Epithelial cell of prostate (primary cell): ENCODE data around the gene HOXA7.

Experiments
- DNase-seq: peaks from one replicate; pipeline ENCODE4 v3.0.0-alpha.2; 2011; ENCODE audit warnings: low read depth, low spot score
- H3K27ac ChIP-seq: fragments of 450-650 bp; 2 replicates; pipeline ENCODE4 v1.5.1; 2017; ENCODE audit warnings: mild to moderate bottlenecking

HOXA7 gene

DNA sequence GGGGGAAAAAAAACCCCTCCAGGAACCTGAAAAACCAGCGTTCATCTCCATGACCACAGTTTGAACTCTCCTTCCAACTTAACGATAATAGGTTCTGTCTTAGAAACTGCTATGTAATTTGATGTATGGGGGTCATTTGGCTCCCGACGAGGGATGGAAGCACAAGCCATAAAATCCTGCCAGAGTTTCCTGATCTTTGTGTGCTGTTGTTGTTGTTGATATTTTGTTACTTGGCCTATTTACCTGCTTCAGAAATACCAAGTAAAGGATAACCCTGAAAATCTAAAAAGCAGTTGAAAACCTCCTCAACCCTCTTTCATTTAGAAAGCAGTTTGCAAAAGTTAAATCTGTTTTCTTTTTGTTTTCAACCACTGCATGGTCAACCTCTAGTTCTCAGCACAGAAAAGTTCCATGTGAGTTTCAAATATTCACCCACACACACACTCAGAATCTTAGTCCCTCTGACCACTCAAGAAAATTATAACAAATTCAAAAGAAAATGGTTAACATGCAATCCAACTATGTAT lies 44.7 kb downstream of the HOXA7 start:
- no peak for DNase-seq
- H3K27ac ChIP-seq, result peak overlapping the region; percentile 82

DNA sequence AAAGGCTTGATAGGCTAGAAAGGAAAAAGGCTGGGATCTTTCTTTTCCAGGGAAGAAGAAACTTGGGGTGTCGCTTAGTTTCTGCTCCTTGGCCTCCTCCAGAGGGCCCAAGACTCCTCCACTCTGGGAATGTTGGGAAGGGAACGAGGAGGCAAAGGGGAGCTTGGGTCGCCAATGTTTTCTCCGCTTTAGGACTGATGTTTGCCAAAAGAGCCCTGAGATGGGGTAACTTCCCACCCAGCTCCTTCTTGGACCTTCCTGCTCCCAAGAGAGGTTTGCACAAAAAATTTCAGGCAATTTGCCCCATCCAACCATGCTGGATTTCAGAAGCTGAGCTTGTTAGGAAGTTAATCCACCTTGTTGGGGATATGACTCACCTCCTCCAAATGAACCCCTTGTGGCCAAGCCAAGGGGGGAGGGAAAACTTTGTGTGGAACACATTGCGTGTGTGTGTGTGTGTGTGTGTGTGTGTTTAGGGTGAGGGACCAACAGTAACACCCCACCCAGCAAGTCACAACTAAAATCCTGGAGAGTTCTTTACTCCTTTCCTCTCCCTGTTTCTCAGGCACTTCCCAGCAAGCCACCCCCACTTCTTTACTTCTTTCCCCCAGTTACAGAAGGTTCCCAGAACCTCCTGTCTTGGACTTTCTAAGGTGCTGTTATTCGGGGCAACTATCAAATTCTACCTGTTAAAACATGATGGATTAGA lies 45.3 kb downstream of the HOXA7 start:
- DNase-seq, result no peak
- H3K27ac ChIP-seq, result peak overlapping the region; percentile 82

DNA sequence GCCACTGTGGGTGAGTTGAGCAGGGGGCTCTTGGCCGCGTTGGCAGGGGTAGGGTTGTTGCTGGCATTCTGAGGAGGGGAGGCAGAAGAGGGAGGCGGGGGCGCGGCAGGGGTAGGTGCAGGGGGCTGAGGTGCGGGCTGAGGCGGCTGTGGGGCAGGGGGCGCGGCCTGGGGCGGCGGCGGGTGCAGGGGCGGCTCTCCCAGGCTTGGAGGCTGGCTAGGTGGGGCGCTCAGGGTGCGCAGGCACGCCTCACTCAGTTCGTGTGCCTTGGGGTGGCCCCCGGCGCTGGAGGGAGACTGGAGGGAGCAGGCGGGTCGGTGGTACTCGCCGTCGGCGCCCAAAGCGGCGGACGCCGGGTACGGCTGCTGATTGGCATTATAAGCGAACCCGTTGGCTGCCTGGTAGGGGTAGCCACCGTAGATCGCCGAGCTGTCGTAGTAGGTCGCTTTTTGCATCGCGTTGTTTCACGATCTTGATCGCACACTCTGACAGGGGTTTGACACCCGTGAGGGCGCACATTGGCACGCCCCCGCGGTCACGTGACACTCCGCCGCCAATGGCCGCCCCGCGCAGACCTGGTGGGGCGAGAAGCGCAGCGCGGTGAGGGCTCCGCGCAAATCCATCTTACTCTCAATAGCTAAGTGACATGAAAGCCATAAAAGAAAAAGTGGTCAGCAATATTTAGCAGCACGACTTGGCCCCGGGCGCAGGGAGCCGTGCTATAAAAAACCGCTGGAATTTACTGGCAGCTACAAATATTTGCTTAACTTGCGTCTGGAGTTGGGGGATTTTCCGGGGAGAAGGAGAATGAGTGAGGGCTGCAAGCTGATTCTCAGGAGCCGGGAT lies 46.1 kb downstream of the HOXA7 start:
- no peak for DNase-seq
- H3K27ac ChIP-seq, result peak overlapping the region; percentile 82

DNA sequence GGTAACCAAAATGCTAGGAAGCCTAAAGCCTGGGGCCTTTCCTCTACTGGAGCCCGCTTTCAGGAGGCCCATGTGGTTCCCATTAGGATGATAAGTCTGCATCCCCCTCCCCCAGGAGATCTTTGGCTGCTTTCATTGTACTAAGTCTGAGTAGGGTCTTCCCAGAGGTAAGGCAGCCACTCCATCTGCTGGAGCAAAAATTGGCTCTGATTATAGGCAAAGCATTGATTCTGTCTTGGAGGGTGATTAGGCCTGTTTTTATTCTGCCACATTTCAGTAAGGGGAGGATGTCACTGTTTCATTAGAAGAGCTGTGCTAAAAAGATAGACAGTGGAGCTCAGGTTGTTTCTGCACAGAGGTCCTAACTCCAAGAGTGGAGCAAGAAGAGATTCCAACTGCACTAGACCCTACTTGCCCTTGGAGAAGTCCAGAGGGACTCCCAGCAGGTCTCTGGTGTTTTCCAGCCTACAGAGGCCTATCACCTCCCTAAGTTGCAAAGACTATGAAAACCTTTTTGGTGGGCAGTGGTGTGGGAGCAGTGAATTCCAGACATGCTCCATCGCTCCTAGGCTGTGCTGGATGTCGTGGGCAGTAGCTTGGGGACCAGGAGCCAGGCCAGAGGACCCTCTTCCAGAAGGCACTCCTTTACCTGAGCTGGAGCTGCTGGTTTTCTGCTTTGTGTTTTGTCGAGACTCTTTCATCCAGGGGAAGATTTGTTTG lies 46.8 kb downstream of the HOXA7 start:
- DNase-seq, result no peak
- H3K27ac ChIP-seq, result no peak overlapping the region

DNA sequence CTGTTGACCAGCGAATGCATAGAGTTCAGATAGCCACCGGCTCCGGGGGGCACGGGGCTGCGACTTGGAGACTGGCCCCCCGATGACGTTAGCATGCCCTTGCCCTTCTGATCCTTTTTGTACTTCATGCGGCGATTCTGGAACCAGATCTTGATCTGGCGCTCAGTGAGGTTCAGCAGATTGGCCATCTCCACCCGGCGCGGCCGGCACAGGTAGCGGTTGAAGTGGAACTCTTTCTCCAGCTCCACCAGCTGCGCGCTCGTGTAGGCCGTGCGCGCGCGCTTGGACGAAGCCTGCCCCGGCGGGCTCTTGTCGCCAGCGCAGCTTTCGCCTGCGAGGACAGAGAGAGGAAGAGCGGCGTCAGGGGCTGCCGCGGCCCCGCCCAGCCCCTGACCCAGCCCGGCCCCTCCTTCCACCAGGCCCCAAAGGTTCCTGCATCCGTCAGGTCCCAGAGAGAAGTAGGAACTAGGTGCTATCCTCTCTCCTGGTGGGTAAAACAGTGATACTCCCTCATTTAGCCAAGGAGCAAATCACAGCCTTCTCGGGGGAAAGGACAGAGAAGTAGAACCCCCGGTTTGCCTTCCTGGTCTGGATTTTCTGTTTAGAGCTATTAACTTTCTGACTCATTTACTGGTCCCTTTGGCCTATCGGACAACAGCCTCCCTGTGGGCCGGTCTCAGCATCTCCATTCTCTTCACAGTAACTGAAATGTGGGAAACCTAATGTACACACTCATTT lies 47.9 kb downstream of the HOXA7 start:
- H3K27ac ChIP-seq, result no peak overlapping the region

DNA sequence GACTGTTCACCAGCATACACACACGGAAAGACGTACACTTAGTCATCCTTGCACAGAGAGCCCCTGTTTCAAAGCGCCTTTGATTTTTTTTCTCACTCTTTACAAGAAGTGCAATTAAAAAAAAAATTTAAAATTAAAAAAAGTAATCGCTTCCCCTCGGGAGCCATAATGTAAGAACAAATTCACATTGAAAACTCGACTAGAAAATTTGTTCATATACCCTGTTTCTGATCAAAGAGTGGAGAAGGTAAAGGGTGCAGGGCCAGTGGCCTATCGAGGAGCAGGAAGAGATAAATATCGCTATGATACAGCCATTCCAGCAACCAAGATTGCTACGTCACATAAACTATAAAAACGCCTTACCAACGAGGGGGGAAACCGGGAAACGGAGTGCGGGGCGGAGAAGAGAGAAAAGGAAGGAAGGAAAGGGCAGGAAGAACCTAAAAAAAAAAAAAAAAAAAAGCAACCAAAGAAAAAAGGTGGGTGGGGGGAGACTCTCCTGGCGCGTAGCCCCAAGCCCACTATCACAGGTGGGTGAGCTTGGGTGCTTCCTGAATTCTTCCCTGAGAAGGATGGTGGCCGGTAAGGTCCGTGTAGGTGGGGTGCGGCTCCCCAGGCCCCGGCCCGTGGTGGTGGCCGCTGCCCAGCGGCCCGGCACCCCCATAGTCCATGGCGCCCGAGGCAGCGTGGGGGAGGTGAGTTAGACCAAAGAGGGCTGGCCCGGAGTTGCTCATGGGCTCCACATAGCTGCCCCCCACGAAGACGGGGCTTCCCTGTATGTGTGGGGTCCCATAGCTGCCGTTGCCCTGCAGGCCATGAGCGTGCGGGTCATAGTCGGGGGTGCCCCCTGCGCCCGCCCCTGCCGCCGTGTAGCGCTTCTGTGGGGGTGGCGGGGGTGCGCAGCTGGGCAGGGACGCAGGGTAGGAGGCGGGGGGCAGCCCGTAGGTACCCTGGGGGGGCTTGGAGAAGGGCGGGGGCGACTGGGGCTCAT lies 48.8 kb downstream of the HOXA7 start:
- no peak for DNase-seq

More for the DNA sequence above, 47.9 kb downstream of the HOXA7 start:
- DNase-seq, result no peak

DNA sequence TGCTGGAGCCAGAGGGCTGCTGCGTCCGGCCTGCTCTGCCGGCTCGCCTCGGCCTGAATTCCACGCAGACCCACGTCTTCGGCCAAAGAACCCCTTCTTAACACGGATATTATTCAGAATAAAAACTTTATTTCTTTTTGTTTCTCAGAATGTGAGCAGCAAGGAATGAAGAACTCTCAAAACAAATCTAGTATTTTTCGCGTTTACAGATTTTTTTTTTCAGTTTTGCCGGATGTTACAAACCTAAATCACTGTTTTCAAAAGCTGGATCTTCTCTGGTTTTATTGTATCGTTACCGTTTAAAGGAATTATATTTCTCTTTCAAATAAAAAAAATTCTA lies 49.6 kb downstream of the HOXA7 start:
- no peak overlapping the region for H3K27ac ChIP-seq
- no peak for DNase-seq

More for the DNA sequence above, 48.8 kb downstream of the HOXA7 start:
- no peak overlapping the region for H3K27ac ChIP-seq

DNA sequence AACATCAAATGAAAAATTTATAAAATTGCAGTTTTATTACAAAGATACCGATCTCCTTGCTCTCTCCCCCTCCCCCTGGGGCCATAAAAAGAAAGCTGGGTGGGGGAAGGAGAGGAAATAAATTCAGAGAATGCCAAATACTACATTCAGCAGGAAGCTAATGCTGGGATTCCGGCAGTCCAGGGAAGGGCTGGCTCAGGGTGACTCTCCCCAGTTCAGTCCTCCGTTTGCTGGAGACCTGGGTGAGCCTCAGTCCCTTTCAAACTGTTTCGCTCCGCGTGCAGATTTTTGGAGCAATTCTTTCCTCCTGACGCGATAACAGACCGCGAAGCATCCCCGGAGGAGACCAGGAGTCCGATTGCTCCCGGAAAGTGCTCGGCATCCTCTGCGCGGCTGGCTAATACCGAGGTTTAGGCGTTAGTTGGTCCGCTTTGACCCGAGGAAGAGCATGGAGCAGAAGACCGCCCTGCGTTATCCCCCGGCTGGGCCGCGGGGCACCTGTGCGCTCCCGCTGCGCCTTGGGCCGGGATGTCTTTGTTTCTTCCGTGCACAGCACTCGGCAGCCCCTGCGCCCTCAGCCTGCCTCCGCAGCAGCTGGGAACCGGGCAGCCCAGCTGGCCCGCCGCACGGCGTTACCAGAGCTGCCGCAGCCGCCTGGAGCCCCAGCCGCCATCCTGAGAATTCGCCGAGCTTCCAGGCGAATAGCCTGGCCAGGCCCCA lies 50.1 kb downstream of the HOXA7 start:
- no peak for DNase-seq
- no peak overlapping the region for H3K27ac ChIP-seq

DNA sequence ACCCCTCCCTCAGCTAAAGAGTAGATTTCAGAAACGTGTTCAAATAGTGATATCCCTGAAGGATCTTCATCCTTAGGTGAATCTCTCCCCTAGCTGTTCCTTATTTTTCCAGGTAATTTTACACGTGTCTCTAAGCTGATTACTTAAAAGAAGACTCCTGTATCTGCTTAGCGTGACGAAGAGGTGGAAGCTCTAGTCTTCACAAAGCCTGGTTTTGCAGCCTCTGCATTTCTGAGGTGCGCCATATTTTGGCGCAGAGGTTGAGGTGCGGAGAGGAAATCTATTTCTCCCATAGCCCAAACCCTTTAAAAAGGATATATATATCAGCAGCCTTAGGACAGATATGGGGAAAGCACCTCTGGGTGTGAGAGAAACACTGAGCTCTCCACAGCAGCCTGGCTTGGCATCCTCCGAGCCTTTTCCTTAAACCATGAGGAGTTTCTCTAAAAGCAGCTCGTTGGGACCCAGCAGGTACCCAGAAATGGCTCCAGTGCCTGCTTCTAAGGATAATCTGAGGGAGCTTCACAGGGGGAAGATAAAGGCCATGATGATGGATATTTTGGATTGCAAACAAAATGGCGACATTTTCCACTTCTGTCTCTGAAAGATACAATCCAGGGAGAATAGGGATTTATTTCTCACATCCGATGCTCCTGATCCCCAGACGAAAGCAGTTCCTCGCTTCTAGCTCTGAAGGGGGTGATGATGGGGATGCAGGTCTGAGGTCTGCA lies 51.0 kb downstream of the HOXA7 start:
- no peak for DNase-seq
- H3K27ac ChIP-seq, result no peak overlapping the region

DNA sequence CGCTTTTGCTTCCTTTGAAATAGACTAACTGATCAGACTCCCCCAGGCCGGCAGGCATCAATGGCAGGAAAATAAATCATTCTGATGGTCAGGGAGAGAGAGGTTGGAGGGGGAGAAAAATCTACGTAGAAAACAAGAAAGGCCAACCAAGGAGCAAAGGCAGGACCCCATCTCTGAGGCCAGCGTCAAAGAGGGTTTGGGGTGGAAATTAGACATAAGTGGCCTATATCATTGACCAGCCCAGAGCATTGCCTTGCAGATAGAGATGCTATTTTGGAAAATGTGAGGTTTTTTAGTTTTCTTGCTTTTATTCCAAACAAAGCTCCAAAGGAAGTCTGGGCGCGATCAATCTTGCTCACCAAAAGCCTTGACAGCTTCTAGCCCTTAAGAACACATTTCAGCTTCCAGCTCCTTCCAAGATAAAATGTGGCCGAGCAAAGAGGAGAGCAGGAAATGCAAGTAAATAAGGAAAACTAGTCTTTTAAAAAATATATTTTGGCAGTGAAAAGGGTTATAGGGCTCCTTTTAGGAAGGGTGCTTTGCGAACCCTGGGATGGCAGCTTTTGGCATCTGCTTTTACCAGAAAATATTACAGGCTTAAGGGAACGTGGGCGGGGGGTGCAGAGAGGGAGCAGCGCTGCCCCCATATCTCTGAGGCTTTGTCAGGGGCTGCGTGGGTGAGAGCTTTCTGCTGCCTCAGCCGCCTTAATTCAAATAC lies 52.0 kb downstream of the HOXA7 start:
- H3K27ac ChIP-seq, result no peak overlapping the region
- no peak for DNase-seq
